ENCODE results near the gene HIRA. TPM values are rescaled to one million over a fixed set of nuclear protein-coding genes. Genes with fewer than 3 reads are reported as not detected.

The HIRA gene
- total and polyA plus RNA-seq, 2 of the 8 experiments (the other 6 are each of a cell fraction or from before 2014, with no cell fraction given) = 34.9 to 67.2 TPM

- TF ChIP-seq CHD7 (IDR thresholded peaks at IDR 0.05; ENCODE audit: insufficient replicate concordance, low read length) (no peak), CTCF (IDR thresholded peaks at IDR 0.05; ENCODE audit: control extremely low read depth in 1 of 3, insufficient read depth in 1 of 3, low read depth in 1 of 3, low read length in 3 of 3) (no peak), TAF7 (optimal IDR thresholded peaks at IDR 0.05; ENCODE audit: borderline replicate concordance, low read depth, low read length) (peak; percentile 47), TBP (IDR thresholded peaks at IDR 0.05; ENCODE audit: low read depth, low read length) (peak; percentile 48; the same call in 1 of the 2 replicates), POLR2A (IDR thresholded peaks at IDR 0.05; ENCODE audit: control extremely low read depth in 1 of 2, low read depth in 2 of 2, low read length in 2 of 2) (peak; percentile 77 to 87), CEBPB (IDR thresholded peaks at IDR 0.05; ENCODE audit: low read depth, low read length) (no peak), POLR2AphosphoS5 (IDR thresholded peaks at IDR 0.05; ENCODE audit: low read depth, low read length) (peak; percentile 90), CREB1 (IDR thresholded peaks at IDR 0.05) (peak; percentile 95), SP4 (IDR thresholded peaks at IDR 0.05; ENCODE audit: low read length) (peak; percentile 22; the same call in 1 of the 2 replicates)
Observed at GRCh38 chr22:19447330-19448075, 16.0 kb upstream of the HIRA start, which contains the start of gene C22orf39 (continued).
